ENCODE results near the gene ATG4C. TPM values are rescaled to one million over a fixed set of nuclear protein-coding genes. Genes with fewer than 3 reads are reported as not detected.
"Not testable (repeated sequence)": the region's sequence is repeated elsewhere in the genome, so short reads cannot be mapped to it uniquely, and the experiment has no call there.

Gene ATG4C
- total and polyA plus RNA-seq, 2 of the 4 experiments (the other 2 are of a cell fraction) = 4.7 to 7.2 TPM

- dilution Hi-C loops (cut with HindIII; ENCODE audit: low sequenced_read_pairs, unreplicated experiment); H3K4me3 ChIP-seq (ENCODE audit: insufficient read depth, low read depth, low read length): not testable (repeated sequence)
These were observed 1.3 kb upstream of the ATG4C start for GRCh38 chr1:62782544-62783212.

More at GRCh38 chr1:62782544-62783212, 1.3 kb upstream of the ATG4C start:
- H4K91ac ChIP-seq (ENCODE audit: insufficient read depth, low read depth, low read length); H3K27ac ChIP-seq (ENCODE audit: insufficient read depth, low read length); DNase-seq; H2AK5ac ChIP-seq (ENCODE audit: low read depth, low read length); H3K18ac ChIP-seq (ENCODE audit: low read depth, low read length); H4K8ac ChIP-seq (ENCODE audit: low read depth in 2 of 2, low read length in 2 of 2); H2BK5ac ChIP-seq (ENCODE audit: low read depth, low read length, poor library complexity, severe bottlenecking); H2AFZ ChIP-seq (replicated peaks; ENCODE audit: low read length, poor library complexity); H3K23ac ChIP-seq (ENCODE audit: low read depth, low read length); H3K14ac ChIP-seq (replicated peaks; ENCODE audit: low read depth, low read length); H4K20me1 ChIP-seq (ENCODE audit: insufficient read depth, low read length); intact Hi-C loops (cut with micrococcal nuclease); H3K9me3 ChIP-seq (ENCODE audit: control insufficient read depth, insufficient read depth, low read length); H3K36me3 ChIP-seq (ENCODE audit: control insufficient read depth, insufficient read depth, low read length); H3K4me2 ChIP-seq (ENCODE audit: low read depth, low read length); H2BK120ac ChIP-seq (ENCODE audit: low read depth, low read length); ATAC-seq (ENCODE audit: low read depth); H3K4me1 ChIP-seq (ENCODE audit: control insufficient read depth, insufficient read depth, low read length); in situ Hi-C loops (cut with MboI; ENCODE audit: low sequenced_read_pairs); H3K9me1 ChIP-seq (ENCODE audit: insufficient read depth, low read length); H2BK15ac ChIP-seq (ENCODE audit: low read depth, low read length); H2BK20ac ChIP-seq (ENCODE audit: low read depth, low read length); H3K56ac ChIP-seq (ENCODE audit: extremely low read depth, insufficient read depth, low read length); H3K4ac ChIP-seq (ENCODE audit: low read depth, low read length); H3K9ac ChIP-seq (ENCODE audit: low read depth, low read length); H2AK9ac ChIP-seq (replicated peaks; ENCODE audit: low read depth, low read length, poor library complexity); H3K27me3 ChIP-seq (ENCODE audit: control insufficient read depth, insufficient read depth, low read length); H4K5ac ChIP-seq (ENCODE audit: low read depth, low read length); BruUV-seq (replicated peaks): not testable (repeated sequence)
- H3K79me1 ChIP-seq (ENCODE audit: low read depth in 1 of 2, low read length in 2 of 2) = peaks cover 10 to 17% of the 10 kb centered on the region in 2 experiments
- ChIA-PET CTCF (interaction anchor here (0.7 to 1.0 kb wide), 2 partner anchors 14 to 18 kb away, joined by 3 read pairs; no protein-coding TSS in a partner anchor), POLR2A (ENCODE audit: unreplicated experiment) (interaction anchor here (0.5 kb wide), 1 partner anchor 57 kb away, joined by 5 read pairs; no protein-coding TSS in a partner anchor)
- 95% methylated on average over 4 of the region's 23 CpGs; no CpG with 5 or more reads in 1 of the 2 experiments for WGBS, 2 experiments (ENCODE audit: extremely low coverage in 2 of 2, insufficient read length in 1 of 2)

All from IMR-90 (cell line).